Renal cortex interstitium (tissue), 15 donors: ENCODE measurements around the gene ADAM23. TPM values are rescaled to one million over a fixed set of nuclear protein-coding genes. Genes with fewer than 3 reads are reported as not detected.
A peak's percentile ranks its signal among the peaks of the same experiment; 100 is the strongest.
"Not testable (repeated sequence)": the region's sequence is repeated elsewhere in the genome, so short reads cannot be mapped to it uniquely, and the experiment has no call there.

Source experiments
- DNase-seq, 11 donors: peaks; one replicate each; pipeline ENCODE4 v3.0.0-alpha.2; 2013; ENCODE audit warnings: low read depth in 9 of 11, low spot score in 4 of 11; ENCODE audit errors: extremely low read depth in 1 of 11
- long read RNA-seq, 16 experiments: transcript quantifications; one replicate each; lab custom pipeline, GENCODE V29; 2026
- polyA plus RNA-seq, 3 donors: library from polyadenylated mRNA; unstranded; fragments of 120-200 nt; gene quantifications; one replicate each; pipeline ENCODE4 v1.2.1, GENCODE V29; 2013; ENCODE audit not compliant: insufficient read length in 3 of 3

ADAM23 gene
- 1 to 10 TPM; 3.6 to 6.3 (median 6.1) TPM for polyA plus RNA-seq
- long read RNA-seq, donor 1: 0 reads
- long read RNA-seq, donor 2: 0 reads
- long read RNA-seq, donor 3: 0 reads
- long read RNA-seq, donor 4, full-length matches to known transcripts: 1 of 1 reads
- long read RNA-seq, donor 4, partial matches to known transcripts: 0 of 1 reads
- long read RNA-seq, donor 4, other reads (novel, unspliced or antisense): 0 of 1 reads
- long read RNA-seq, donor 5: 0 reads
- long read RNA-seq, donor 6: 0 reads
- long read RNA-seq, donor 7: 0 reads
- long read RNA-seq, donor 8, full-length matches to known transcripts: 1 of 1 reads
- long read RNA-seq, donor 8, partial matches to known transcripts: 0 of 1 reads
- long read RNA-seq, donor 8, other reads (novel, unspliced or antisense): 0 of 1 reads
- long read RNA-seq, donor 9: 0 reads
- long read RNA-seq, donor 10: 0 reads
- long read RNA-seq, donor 11: 0 reads
- long read RNA-seq, donor 12: 0 reads
- long read RNA-seq, donor 13: 0 reads
- long read RNA-seq, donor 14, full-length matches to known transcripts: 1 of 1 reads
- long read RNA-seq, donor 14, partial matches to known transcripts: 0 of 1 reads
- long read RNA-seq, donor 14, other reads (novel, unspliced or antisense): 0 of 1 reads
- long read RNA-seq, donor 15: 0 reads
- long read RNA-seq, donor 16, full-length matches to known transcripts: 1 of 1 reads
- long read RNA-seq, donor 16, partial matches to known transcripts: 0 of 1 reads
- long read RNA-seq, donor 16, other reads (novel, unspliced or antisense): 0 of 1 reads

- peak in 6 of 11 donors; percentile 15 to 52 (median 40) for DNase-seq
These were observed at the start of gene ADAM23 for GRCh38 chr2:206442833-206443734. ADAM23 (plus strand) TSS chr2:206443532; CDS start chr2:206443867, 335 bp downstream.

- peak in 3 of 11 donors; percentile 4 to 28 (median 18) for DNase-seq
These were observed 47.1 kb upstream of the ADAM23 start for GRCh38 chr2:206396211-206396610.

- not testable (repeated sequence) for DNase-seq
These were observed 40.3 kb upstream of the ADAM23 start for GRCh38 chr2:206402956-206403569.

- no peak for DNase-seq
These were observed 34.7 kb upstream of the ADAM23 start for GRCh38 chr2:206408323-206409320.

GRCh38 chr2:206410714-206411113 lies 32.6 kb upstream of the ADAM23 start:
- DNase-seq: no peak

- DNase-seq: no peak
These were observed 27.6 kb upstream of the ADAM23 start for GRCh38 chr2:206415618-206416243.

- no peak for DNase-seq
These were observed 24.4 kb upstream of the ADAM23 start for GRCh38 chr2:206418968-206419367.

- DNase-seq: no peak
These were observed 22.6 kb upstream of the ADAM23 start for GRCh38 chr2:206420721-206421120.

- DNase-seq: no peak
These were observed 20.8 kb upstream of the ADAM23 start for GRCh38 chr2:206422493-206422892.

- DNase-seq: no peak
These were observed 20.2 kb upstream of the ADAM23 start for GRCh38 chr2:206423147-206423546.

- no peak for DNase-seq
These were observed 19.2 kb upstream of the ADAM23 start for GRCh38 chr2:206424134-206424533.

GRCh38 chr2:206428783-206429182 lies 14.5 kb upstream of the ADAM23 start:
- DNase-seq: no peak

- no peak for DNase-seq
These were observed 12.9 kb upstream of the ADAM23 start for GRCh38 chr2:206430452-206430851.

- no peak for DNase-seq
These were observed 11.9 kb upstream of the ADAM23 start for GRCh38 chr2:206431439-206431838.

- no peak for DNase-seq
These were observed 10.9 kb upstream of the ADAM23 start for GRCh38 chr2:206432193-206433082.

- DNase-seq: no peak
These were observed 10.1 kb upstream of the ADAM23 start for GRCh38 chr2:206433190-206433589.
